HG03135 (cell line): ENCODE measurements around the gene NRXN2.

Experiments
- ATAC-seq: cut with Tn5 transposase; IDR thresholded peaks from one replicate; pipeline ENCODE4 v1.9.1; 2021; ENCODE audit warnings: mild to moderate bottlenecking, moderate library complexity; ENCODE audit not compliant: unreplicated experiment

Gene NRXN2

GRCh38 chr11:64723117-64723906 is at the start of gene NRXN2:
NRXN2 (minus strand) TSS chr11:64723197; CDS start chr11:64713699, 9,498 bp downstream.
- ATAC-seq = peak; percentile 80

GRCh38 chr11:64772303-64773018 is 49.5 kb upstream of the NRXN2 start:
- ATAC-seq = no peak

- no peak for ATAC-seq
These were observed 48.9 kb upstream of the NRXN2 start for GRCh38 chr11:64771861-64772260.

GRCh38 chr11:64770120-64770519 is 47.1 kb upstream of the NRXN2 start:
- ATAC-seq = no peak

- ATAC-seq = no peak
These were observed 46.3 kb upstream of the NRXN2 start for GRCh38 chr11:64769283-64769682.

- no peak for ATAC-seq
These were observed 45.3 kb upstream of the NRXN2 start for GRCh38 chr11:64768300-64768694.

GRCh38 chr11:64767344-64768299 is 44.6 kb upstream of the NRXN2 start:
- ATAC-seq = no peak

GRCh38 chr11:64766881-64767280 is 43.9 kb upstream of the NRXN2 start:
- ATAC-seq = no peak

- ATAC-seq = no peak
These were observed 43.1 kb upstream of the NRXN2 start for GRCh38 chr11:64765851-64766665.

- ATAC-seq = no peak
These were observed 42.4 kb upstream of the NRXN2 start for GRCh38 chr11:64765291-64765850.

- no peak for ATAC-seq
These were observed 41.8 kb upstream of the NRXN2 start for GRCh38 chr11:64764753-64765152.

- no peak for ATAC-seq
These were observed 41.1 kb upstream of the NRXN2 start for GRCh38 chr11:64764040-64764611.

GRCh38 chr11:64763526-64764039 is 40.6 kb upstream of the NRXN2 start:
- no peak for ATAC-seq

- ATAC-seq = no peak
These were observed 39.9 kb upstream of the NRXN2 start for GRCh38 chr11:64762674-64763525.

- ATAC-seq = no peak
These were observed 39.3 kb upstream of the NRXN2 start for GRCh38 chr11:64762277-64762673.

- no peak for ATAC-seq
These were observed 37.9 kb upstream of the NRXN2 start for GRCh38 chr11:64760759-64761420.

GRCh38 chr11:64759722-64760719 is 37.0 kb upstream of the NRXN2 start, which contains the start of gene PYGM:
PYGM (minus strand) TSS chr11:64759974; CDS start chr11:64759898, 76 bp downstream.
- no peak for ATAC-seq
